GM21447 (cell line): ENCODE results near the gene USP32.
"Not testable (repeated sequence)": the region's sequence is repeated elsewhere in the genome, so short reads cannot be mapped to it uniquely, and the experiment has no call there.

Experiments used
- ATAC-seq: cut with Tn5 transposase; IDR thresholded peaks from one replicate; pipeline ENCODE4 v1.9.1; 2021; ENCODE audit not compliant: unreplicated experiment

Gene USP32

GRCh38 chr17:60248618-60249289 is 143.2 kb downstream of the USP32 start:
- no peak for ATAC-seq

GRCh38 chr17:60247836-60248461 is 144.0 kb downstream of the USP32 start:
- no peak for ATAC-seq

GRCh38 chr17:60244656-60245055 is 147.3 kb downstream of the USP32 start:
- ATAC-seq = no peak

DNA sequence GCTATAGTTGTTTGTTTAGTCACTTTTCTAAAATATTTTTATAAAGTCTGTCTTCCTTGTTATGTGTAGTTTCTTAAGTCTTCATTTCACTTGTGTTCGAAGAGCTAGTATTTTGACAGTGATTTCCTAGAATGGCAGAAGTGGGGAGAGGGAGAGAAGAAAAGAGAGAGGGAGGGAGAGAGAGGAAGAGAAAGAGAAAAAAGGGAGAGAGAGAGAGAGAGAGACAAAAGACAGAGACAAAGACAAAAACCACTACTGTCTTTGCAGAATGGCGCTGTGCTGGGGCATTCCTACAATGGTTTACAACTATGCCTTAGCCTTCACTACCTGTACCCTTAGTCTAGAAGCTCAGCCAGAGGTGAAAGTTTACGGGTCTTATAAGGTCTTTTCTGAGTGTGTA is 151.6 kb downstream of the USP32 start:
- no peak for ATAC-seq

- no peak for ATAC-seq
Observed at GRCh38 chr17:60231691-60232090, 160.2 kb downstream of the USP32 start.

DNA sequence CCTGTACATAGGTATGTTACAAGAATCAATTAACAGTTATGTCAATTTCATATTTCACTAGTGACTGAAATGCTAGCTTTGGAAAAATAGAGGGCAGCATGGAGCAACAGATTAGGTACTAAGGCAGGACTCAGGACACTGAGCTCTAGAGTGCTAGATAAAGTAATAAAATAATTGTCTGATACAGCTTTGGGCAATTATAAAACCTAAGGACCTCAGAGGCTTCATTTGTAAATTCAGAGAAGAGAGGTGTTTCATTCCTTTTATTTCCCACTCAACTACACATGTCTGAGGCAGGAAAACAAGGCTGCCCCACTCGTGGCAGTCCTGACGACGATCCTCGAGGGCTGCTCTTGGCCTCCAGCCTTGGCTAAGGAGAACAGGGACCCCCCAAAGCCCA is 160.7 kb downstream of the USP32 start:
- ATAC-seq = no peak

DNA sequence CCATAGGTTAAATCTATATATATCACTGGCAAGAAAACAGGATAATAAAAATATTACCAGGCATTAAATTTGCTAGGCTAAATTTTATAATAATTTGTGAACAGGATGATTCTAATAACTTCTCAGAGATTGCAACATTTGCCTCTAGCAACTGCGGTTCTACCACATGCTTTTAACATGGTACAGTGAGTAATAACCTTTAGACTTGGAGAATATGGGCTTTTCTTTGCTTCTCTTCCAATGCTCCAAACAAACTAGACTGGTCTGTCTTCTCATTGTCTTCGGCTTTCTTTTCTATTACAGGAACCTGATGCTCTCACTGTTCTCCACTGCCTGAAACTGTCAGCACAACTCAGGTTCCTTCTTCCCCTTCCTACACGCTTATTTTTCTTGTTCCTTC is 161.6 kb downstream of the USP32 start:
- no peak for ATAC-seq

- ATAC-seq = no peak
Observed at GRCh38 chr17:60229188-60229802, 162.6 kb downstream of the USP32 start.

DNA sequence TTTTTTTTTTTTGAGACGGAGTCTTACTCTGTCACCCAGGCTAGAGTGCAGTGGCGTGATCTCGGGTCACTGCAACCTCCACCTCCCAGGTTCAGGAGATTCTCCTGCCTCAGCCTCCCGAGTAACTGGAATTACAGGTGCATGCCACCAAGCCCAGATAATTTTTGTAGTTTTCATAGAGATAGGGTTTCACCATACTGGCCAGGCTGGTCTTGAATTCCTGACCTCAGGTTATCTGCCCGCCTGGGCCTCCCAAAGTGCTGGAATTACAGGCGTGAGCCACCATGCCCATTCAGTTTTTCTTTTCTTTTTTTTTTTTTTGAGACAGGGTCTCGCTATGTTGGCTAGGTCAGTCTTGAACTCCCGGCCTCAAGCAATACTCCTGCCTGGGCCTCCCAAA is 164.7 kb downstream of the USP32 start:
- not testable (repeated sequence) for ATAC-seq

- no peak for ATAC-seq
Observed at GRCh38 chr17:60224064-60224463, 167.9 kb downstream of the USP32 start.

- ATAC-seq = no peak
Observed at GRCh38 chr17:60223456-60223855, 168.5 kb downstream of the USP32 start.

- not testable (repeated sequence) for ATAC-seq
Observed at GRCh38 chr17:60218774-60219173, 173.2 kb downstream of the USP32 start.

- ATAC-seq = not testable (repeated sequence)
Observed at GRCh38 chr17:60215895-60216294, 176.0 kb downstream of the USP32 start.

DNA sequence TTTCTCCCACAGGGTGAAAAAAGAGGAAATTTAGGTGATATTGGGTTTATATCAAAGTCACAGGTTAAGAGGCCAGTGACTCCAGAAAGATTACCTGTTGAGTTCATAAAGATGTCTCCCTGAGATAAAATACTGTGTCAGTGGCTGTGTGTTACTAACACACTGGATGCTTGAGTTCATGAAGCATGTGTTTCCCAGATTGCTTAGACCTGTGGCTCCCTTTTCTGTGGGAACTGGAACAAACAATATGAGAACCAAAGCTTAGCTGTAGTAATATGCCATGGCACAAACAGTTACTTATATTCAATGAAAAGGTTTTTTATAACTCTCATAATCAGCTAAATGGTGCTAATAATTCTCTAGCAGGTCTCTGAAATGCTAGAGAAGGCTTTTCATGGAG is 180.7 kb downstream of the USP32 start:
- not testable (repeated sequence) for ATAC-seq

DNA sequence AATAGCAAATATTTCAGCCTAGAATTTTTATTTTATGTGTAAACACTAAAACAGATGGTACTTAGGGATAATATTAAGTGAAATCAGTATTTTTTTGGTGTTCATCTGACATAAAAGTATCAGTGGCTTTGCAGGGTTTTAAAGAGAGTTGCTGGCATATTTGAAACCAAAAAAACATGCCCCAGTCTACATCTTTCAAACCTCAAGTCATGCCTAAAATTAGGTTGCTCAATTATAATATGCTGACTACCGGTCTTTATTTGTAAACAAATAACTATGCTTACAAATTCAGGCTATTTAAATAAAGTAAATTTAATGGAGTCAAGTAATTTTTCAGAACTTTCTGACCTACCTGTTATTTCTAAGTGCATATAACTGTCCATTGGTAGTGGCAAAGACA is 183.6 kb downstream of the USP32 start:
- not testable (repeated sequence) for ATAC-seq

DNA sequence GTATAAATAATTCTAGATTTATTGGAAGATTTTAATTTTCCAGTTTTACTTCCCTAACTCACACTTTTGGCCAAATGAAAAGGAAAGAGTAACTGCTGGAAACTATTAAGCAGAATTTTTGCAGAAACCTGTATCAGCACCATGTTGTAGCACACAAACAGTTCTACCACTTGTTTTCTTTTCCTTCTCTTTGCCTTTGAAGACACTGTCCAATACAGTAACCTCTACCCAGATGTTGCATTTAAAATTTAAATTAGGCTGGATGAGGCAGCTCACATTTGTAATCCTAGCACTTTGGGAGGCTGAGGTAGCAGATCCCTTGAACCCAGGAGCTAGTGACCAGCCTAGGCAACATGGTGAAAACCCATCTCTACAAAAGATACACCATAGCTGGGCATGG is 186.2 kb downstream of the USP32 start:
- ATAC-seq = not testable (repeated sequence)

GRCh38 chr17:60198630-60199029 is 193.3 kb downstream of the USP32 start:
- not testable (repeated sequence) for ATAC-seq

- not testable (repeated sequence) for ATAC-seq
Observed at GRCh38 chr17:60194141-60194540, 197.8 kb downstream of the USP32 start.

- ATAC-seq = no peak
Observed at GRCh38 chr17:60193482-60193881, 198.5 kb downstream of the USP32 start.

- not testable (repeated sequence) for ATAC-seq
Observed at GRCh38 chr17:60193032-60193431, 198.9 kb downstream of the USP32 start.

DNA sequence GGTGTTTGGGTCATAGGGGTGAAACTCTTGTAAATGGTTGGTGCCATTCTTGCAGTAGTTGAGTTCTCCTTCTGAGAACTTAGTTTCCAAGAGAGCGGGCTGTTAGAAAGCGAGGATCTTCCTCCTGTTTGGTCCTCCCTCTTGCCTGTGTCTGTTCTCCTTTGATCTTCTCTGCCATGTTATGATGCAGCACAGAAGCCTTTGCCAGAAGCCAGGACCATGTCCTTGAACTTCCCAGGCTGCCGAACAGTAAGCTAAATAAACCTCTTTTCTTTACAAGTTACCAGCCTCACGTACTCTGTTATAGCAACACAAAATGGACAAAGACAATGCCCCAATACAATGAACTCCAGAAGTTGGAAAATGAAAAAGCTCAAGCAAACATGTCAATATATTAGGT is 201.9 kb downstream of the USP32 start:
- ATAC-seq = not testable (repeated sequence)

DNA sequence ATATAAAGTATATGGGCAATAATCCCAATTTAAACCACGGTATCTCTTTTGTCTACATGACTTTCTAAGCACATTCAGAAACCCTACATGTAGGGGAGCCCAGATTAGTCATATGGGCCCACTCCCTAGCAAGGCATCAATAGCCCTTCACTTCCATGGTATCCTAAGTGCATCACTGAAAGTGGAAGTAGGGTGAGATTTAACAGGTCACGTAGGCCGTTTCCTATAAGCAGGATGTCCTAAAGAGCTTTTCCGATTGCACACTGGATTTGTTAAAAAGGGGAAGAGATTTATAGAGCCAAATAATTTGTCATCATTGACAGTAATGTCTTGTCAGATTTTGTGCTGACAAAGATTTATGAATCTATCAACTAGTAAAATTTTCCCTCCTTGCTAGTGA is 203.2 kb downstream of the USP32 start:
- no peak for ATAC-seq
